HG02981 (cell line): ENCODE data around the gene TAB2.

Experiments used
- ATAC-seq: cut with Tn5 transposase; IDR thresholded peaks from one replicate; pipeline ENCODE4 v1.9.1; 2021; ENCODE audit warnings: mild to moderate bottlenecking, moderate library complexity; ENCODE audit not compliant: unreplicated experiment

The TAB2 gene

GRCh38 chr6:149365197-149365596 is 47.7 kb downstream of the TAB2 start:
- ATAC-seq: no peak

- no peak for ATAC-seq
These were observed 48.9 kb downstream of the TAB2 start for GRCh38 chr6:149366267-149366921.

GRCh38 chr6:149368065-149368464 is 50.6 kb downstream of the TAB2 start:
- no peak for ATAC-seq

GRCh38 chr6:149371154-149371553 is 53.6 kb downstream of the TAB2 start:
- ATAC-seq: no peak

GRCh38 chr6:149372062-149372461 is 54.5 kb downstream of the TAB2 start:
- ATAC-seq: no peak

GRCh38 chr6:149373511-149373910 is 56.0 kb downstream of the TAB2 start:
- ATAC-seq: no peak

GRCh38 chr6:149379977-149380376 is 62.5 kb downstream of the TAB2 start:
- no peak for ATAC-seq

GRCh38 chr6:149380523-149380922 is 63.0 kb downstream of the TAB2 start:
- no peak for ATAC-seq

- no peak for ATAC-seq
These were observed 65.9 kb downstream of the TAB2 start for GRCh38 chr6:149383371-149383770.

GRCh38 chr6:149384464-149384863 is 67.0 kb downstream of the TAB2 start:
- ATAC-seq: no peak

- ATAC-seq: no peak
These were observed 68.6 kb downstream of the TAB2 start for GRCh38 chr6:149385998-149386646.

GRCh38 chr6:149387779-149388512 is 70.4 kb downstream of the TAB2 start:
- ATAC-seq: no peak

- no peak for ATAC-seq
These were observed 72.2 kb downstream of the TAB2 start for GRCh38 chr6:149389509-149390297.

- no peak for ATAC-seq
These were observed 74.6 kb downstream of the TAB2 start for GRCh38 chr6:149392093-149392492.

- no peak for ATAC-seq
These were observed 75.0 kb downstream of the TAB2 start for GRCh38 chr6:149392535-149392934.

- no peak for ATAC-seq
These were observed 75.6 kb downstream of the TAB2 start for GRCh38 chr6:149393002-149393679.

GRCh38 chr6:149395185-149395584 is 77.7 kb downstream of the TAB2 start:
- no peak for ATAC-seq

- ATAC-seq: no peak
These were observed 79.9 kb downstream of the TAB2 start for GRCh38 chr6:149397384-149397783.

GRCh38 chr6:149400050-149400449 is 82.5 kb downstream of the TAB2 start, which contains the start of gene SUMO4:
Gene SUMO4, plus strand, starts transcription at chr6:149400262. Its CDS starts 130 bp downstream, at chr6:149400392.
- ATAC-seq: no peak

GRCh38 chr6:149403534-149403933 is 86.0 kb downstream of the TAB2 start:
- ATAC-seq: no peak
